GM12891 (cell line): ENCODE data around the gene SLC7A10.

ENCODE experiments used
- PAX5 ChIP-seq: IDR thresholded peaks from 2 replicates; pipeline ENCODE4 v1.6.1; 2011; ENCODE audit warnings: low read length, moderate library complexity, mild to moderate bottlenecking; ENCODE audit not compliant: insufficient read depth, severe bottlenecking
- POLR2A ChIP-seq: IDR thresholded peaks from 2 replicates; pipeline ENCODE4 v1.6.1; 2011; ENCODE audit warnings: low read depth, low read length, control low read depth
- POLR2AphosphoS5 ChIP-seq: IDR thresholded peaks from 2 replicates; pipeline ENCODE4 v1.6.1; 2011; ENCODE audit warnings: low read depth, low read length, control low read depth
- POU2F2 ChIP-seq: IDR thresholded peaks from 2 replicates; pipeline ENCODE4 v1.6.1; 2011; ENCODE audit warnings: low read depth, mild to moderate bottlenecking, control low read depth, low read length, moderate library complexity
- SPI1 ChIP-seq: IDR thresholded peaks from 2 replicates; pipeline ENCODE4 v1.6.1; 2011; ENCODE audit warnings: low read depth, low read length, control low read depth
- TAF1 ChIP-seq: IDR thresholded peaks from 2 replicates; pipeline ENCODE4 v1.6.1; 2011; ENCODE audit warnings: low read depth, low read length, control low read depth

- TF ChIP-seq TAF1, result no peak
- TF ChIP-seq POLR2A, result no peak
- TF ChIP-seq POLR2AphosphoS5, result no peak
- TF ChIP-seq PAX5, result no peak
- no peak for TF ChIP-seq SPI1
- TF ChIP-seq POU2F2, result no peak
These were observed 13.7 kb upstream of the SLC7A10 start for GRCh38 chr19:33239223-33239975.
